Measurements from ENCODE around the gene SLC25A31.

The SLC25A31 gene

GRCh38 chr4:127776620-127777019 lies 46.4 kb downstream of the SLC25A31 start:
- no peak for TF ChIP-seq CTCF (IDR thresholded peaks at IDR 0.05)
- Histone ChIP-seq H3K4me3 (ENCODE audit: low read depth in 1 of 2, low read length in 1 of 2) (no peak overlapping the region), H3K27me3 (peaks cover 46% of the 10 kb centered on the region), H3K4me1 (ENCODE audit: control insufficient read depth in 1 of 2, insufficient read depth in 1 of 2, low read depth in 1 of 2, low read length in 1 of 2) (peaks cover 5% of the 10 kb centered on the region in 2 experiments), H3K36me3 (no peaks in the 10 kb centered on the region), H3K9me3 (no peaks in the 10 kb centered on the region), H3K27ac (no peak overlapping the region)

- Histone ChIP-seq H3K4me3 (ENCODE audit: low read depth in 1 of 2, low read length in 1 of 2) (no peak overlapping the region), H3K36me3 (no peaks in the 10 kb centered on the region), H3K27me3 (peaks cover 54% of the 10 kb centered on the region), H3K4me1 (ENCODE audit: control insufficient read depth in 1 of 2, insufficient read depth in 1 of 2, low read depth in 1 of 2, low read length in 1 of 2) (peaks cover 7 to 11% of the 10 kb centered on the region in 2 experiments), H3K27ac (no peak overlapping the region), H3K9me3 (no peaks in the 10 kb centered on the region)
- TF ChIP-seq CTCF (IDR thresholded peaks at IDR 0.05): no peak
Observed at GRCh38 chr4:127777487-127777886, 47.3 kb downstream of the SLC25A31 start.

- Histone ChIP-seq H3K4me3 (ENCODE audit: low read depth in 1 of 2, low read length in 1 of 2) (no peak overlapping the region), H3K27me3 (peaks cover 58% of the 10 kb centered on the region), H3K4me1 (ENCODE audit: control insufficient read depth in 1 of 2, insufficient read depth in 1 of 2, low read depth in 1 of 2, low read length in 1 of 2) (peaks cover 14 to 17% of the 10 kb centered on the region in 2 experiments), H3K36me3 (no peaks in the 10 kb centered on the region), H3K27ac (no peak overlapping the region), H3K9me3 (no peaks in the 10 kb centered on the region)
- TF ChIP-seq CTCF (IDR thresholded peaks at IDR 0.05): no peak
Observed at GRCh38 chr4:127778102-127778501, 47.9 kb downstream of the SLC25A31 start.

GRCh38 chr4:127780598-127780997 lies 50.4 kb downstream of the SLC25A31 start:
- TF ChIP-seq CTCF (IDR thresholded peaks at IDR 0.05): no peak
- no peak overlapping the region for H3K4me3 ChIP-seq (ENCODE audit: low read depth in 1 of 2, low read length in 1 of 2)

GRCh38 chr4:127781300-127782024 lies 51.3 kb downstream of the SLC25A31 start:
- H3K36me3 ChIP-seq: no peaks in the 10 kb centered on the region
- H3K9me3 ChIP-seq: no peaks in the 10 kb centered on the region
- H3K27ac ChIP-seq: no peak overlapping the region
- peak overlapping the region; percentile 60 to 73 for H3K4me3 ChIP-seq (ENCODE audit: low read depth in 1 of 2, low read length in 1 of 2)
- TF ChIP-seq CTCF (IDR thresholded peaks at IDR 0.05): no peak
- H3K27me3 ChIP-seq: peaks cover 61% of the 10 kb centered on the region
- H3K4me1 ChIP-seq (ENCODE audit: control insufficient read depth in 1 of 2, insufficient read depth in 1 of 2, low read depth in 1 of 2, low read length in 1 of 2): peaks cover 15 to 21% of the 10 kb centered on the region in 2 experiments

More at GRCh38 chr4:127780598-127780997, 50.4 kb downstream of the SLC25A31 start:
- H3K27me3 ChIP-seq: peaks cover 61% of the 10 kb centered on the region
- peaks cover 15 to 21% of the 10 kb centered on the region in 2 experiments for H3K4me1 ChIP-seq (ENCODE audit: control insufficient read depth in 1 of 2, insufficient read depth in 1 of 2, low read depth in 1 of 2, low read length in 1 of 2)
- no peak overlapping the region for H3K27ac ChIP-seq
- H3K36me3 ChIP-seq: no peaks in the 10 kb centered on the region
- no peaks in the 10 kb centered on the region for H3K9me3 ChIP-seq

Data from neutrophil (primary cell).